Non-pigmented ciliary epithelial cell (primary cell): Measurements from ENCODE around the gene ZNF837.
A peak's percentile ranks its signal among the peaks of the same experiment; 100 is the strongest.
"Not testable (repeated sequence)": the region's sequence is repeated elsewhere in the genome, so short reads cannot be mapped to it uniquely, and the experiment has no call there.

Experiments used
- DNase-seq: peaks from one replicate; pipeline ENCODE4 v3.0.0-alpha.2; 2010; ENCODE audit warnings: low read depth

ZNF837 gene

DNA sequence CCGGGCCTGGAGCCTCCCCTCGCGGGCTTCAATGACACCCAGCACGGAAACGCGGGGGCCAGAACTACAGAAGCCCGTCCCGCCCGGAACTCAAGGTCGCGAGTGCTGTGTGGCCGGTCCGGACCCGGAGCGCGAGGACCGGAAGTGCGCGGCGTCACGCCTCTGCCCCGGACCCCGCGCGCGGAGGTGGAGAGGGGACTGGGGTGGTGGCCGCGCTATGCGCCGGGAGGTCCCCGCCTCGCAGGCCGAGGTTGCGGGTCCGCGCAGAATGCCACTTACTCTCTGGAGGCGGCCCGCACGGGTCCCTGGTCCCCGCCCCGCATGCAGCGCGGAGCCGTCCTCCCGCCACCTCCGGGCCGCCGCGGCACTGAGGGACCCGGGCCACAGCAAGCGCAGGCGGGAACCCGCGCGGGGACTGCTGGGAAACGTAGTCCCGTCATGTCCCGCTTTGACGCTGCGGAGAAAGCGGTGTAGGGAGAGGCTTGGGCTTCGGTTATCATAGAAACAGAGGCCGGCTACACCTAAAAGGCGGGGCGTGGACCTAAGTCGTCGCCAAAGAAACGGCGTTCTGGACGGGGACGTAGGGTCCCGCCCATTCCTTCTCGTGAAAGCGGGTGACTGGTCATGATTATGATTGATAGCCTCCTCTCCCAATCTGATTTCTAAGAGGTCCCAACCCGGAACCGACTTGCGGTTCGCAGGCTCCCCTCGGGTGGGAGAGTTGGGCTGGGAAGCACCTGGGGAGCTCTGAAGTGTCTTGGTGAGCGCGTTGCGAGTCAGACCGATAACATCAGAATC, at the start of gene ZNF837:
Gene ZNF837 (minus strand): TSS at position 369 of the 798 bp plus-strand sequence. CDS start 11,698 bp downstream, outside the sequence.
- DNase-seq = peak; percentile 100

DNA sequence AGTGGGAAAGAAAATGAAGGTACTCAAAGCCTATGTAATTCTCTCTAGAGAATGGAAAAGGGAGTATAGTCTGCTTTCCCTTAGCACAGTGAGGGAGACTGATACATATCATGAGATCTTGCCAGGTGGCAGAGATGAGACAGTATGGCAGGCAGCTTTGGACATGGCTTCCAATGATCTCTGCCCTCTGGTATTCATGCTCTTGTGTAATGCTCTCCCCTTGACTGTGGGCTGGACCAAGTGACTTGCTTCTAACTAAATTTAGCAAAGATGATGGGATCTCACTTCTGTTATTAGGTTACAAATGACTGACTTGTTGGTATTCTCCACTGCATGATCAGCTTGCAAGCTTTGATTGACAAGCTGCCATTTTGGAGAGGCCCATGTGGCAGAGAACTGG, 48.9 kb upstream of the ZNF837 start:
- DNase-seq = no peak

DNA sequence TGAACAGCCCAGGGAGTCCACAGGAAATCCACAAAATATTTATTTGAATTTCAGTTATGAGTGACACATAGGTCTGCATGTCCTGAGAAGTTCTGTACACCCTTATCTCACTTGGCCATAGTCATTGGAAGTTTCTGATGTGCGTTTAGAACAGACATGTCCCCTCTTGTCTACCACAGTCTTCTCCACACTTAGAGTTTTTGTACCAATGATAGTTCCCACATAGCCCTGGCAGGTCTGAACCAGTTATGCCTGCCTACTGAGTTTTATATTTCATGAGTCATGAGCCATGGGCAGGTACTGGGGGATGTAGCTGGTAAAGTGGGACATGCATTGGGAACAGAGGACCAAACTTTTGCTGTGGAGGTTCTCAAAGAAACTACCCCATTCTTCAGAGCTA, 47.8 kb upstream of the ZNF837 start:
- no peak for DNase-seq

DNA sequence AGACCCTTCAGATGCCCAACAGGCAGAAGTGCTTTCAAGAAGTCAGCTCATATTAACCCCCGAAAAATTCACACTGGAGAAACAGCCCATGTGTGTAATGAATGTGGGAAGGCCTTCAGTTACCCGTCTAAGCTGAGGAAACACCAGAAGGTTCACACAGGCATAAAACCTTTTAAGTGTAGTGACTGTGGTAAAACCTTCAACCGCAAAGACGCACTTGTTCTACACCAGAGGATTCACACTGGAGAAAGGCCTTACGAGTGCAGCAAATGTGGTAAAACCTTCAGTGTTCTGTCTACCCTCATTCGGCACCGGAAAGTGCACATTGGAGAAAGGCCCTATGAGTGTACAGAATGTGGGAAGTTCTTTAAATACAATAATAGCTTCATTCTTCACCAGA, 36.2 kb upstream of the ZNF837 start:
- no peak for DNase-seq

DNA sequence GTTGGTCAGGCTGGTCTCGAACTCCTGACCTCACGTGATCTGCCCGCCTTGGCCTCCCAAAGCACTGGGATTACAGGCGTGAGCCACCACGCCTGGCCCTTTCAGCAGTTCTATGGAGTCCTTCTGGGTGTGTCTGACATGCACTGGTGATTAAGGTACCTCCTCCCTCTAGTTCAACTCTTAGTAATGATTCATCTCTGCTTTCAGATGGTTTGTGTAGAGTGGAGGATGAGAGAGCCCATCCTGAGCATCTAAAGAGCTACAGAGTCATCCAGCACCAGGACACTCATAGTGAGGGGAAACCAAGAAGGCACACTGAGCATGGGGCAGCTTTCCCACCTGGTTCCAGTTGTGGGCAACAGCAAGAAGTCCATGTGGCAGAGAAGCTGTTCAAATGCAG, 35.8 kb upstream of the ZNF837 start:
- DNase-seq = no peak

DNA sequence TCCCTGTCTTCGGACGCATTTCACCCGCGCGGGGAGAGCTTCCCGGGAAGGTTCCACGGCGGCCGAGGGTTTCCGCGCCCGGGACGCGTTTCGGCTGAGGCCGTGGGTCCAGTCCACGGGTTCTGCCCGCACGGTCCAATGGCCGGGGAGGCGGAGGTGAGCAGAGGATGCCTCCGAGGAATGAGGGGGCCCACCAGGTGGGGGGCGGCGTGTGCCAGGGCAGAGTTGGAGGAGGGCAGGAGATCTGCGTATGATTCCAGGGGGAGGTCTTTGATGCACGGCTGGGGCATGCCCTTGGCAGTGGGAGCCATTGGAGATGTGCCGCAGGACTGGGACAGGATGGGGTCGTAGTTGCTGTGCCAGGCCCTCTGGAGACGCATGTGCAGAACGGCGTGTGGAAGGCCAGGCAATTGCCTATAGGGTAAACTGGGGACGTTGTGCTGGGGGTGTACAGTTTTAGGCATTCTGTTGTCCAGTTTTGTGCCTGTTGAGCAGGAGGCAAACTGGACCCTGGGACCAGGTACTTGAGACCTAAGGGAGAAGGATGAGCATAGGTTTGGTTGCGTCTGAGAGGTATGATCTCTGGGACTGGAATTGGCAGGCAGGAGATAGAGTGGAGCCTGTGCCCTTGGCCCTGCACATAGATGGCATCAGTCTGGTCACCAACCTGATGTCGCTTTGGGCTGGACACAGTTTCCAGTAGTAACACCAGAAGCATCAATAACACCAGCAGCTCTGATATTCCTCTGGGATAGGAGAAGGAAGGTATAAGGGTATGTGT, 28.4 kb upstream of the ZNF837 start:
- no peak for DNase-seq

DNA sequence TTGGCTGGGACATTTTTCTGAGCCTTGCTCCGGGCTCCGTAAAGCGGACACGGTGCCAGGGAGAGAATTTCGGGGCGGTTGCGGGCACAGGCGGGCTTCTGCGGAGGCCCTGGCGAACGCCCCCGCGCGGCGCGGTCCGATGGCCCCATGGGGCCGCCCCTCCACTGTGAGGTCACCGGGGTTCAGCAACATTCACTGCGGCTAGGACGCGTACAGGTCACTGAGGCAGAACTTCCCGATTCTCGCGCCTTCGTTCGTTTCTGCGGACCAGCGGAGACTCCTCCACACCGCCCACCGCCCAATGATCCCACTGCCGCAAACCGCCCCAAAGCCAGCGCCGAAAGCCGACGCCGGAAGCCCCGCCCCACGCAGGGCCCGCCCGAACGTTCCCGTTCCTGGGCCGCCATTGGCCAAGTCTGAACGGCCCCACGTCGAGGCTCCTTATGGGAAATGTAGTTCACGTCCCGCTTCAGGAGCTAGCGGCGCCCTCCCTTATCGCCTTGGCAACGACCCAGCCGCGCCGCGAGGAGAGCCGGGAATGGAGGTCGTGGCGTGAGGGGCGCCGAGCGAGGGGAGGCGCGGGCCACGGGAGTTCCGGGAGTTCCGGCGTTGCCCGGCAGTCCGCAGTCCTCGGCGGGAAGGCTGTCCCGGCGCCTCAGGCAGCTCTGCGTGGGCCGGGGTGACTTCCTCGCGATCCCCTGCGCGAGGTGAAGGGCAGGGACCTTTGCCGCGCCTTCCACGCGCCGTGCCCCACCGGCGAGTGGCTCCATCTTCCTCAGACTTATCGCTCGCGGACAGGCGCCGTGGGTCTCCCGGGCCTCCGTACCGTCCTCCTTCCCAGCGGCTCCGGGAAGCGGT, 27.6 kb upstream of the ZNF837 start, which contains the start of gene ZNF584:
Gene ZNF584 (plus strand): TSS at position 498 of the 858 bp plus-strand sequence. CDS start 499 bp downstream, outside the sequence.
- DNase-seq = peak; percentile 51

DNA sequence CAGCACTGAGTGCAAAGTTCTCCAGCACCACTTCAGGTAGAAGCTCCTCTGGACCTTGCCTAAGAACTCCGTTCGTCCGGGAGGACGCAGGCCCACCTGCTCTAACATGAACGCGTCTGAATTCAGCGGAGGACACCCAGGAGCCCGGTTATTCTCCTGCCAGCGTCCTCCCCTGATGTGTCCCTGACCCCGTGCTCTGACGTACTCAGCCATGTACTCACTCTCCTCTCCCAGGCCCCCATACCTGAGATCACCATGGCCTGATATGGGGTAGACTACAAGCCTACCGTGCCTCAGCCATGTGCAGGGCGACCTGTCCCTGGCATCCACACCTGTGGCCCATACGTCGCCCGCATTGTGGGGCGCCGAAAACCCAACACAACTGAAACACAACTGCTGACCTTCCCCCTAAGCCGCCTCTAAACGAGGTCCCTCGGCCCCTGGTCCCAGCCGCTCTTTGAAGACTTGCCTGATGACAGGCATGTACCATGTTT, 26.9 kb upstream of the ZNF837 start:
- no peak for DNase-seq

DNA sequence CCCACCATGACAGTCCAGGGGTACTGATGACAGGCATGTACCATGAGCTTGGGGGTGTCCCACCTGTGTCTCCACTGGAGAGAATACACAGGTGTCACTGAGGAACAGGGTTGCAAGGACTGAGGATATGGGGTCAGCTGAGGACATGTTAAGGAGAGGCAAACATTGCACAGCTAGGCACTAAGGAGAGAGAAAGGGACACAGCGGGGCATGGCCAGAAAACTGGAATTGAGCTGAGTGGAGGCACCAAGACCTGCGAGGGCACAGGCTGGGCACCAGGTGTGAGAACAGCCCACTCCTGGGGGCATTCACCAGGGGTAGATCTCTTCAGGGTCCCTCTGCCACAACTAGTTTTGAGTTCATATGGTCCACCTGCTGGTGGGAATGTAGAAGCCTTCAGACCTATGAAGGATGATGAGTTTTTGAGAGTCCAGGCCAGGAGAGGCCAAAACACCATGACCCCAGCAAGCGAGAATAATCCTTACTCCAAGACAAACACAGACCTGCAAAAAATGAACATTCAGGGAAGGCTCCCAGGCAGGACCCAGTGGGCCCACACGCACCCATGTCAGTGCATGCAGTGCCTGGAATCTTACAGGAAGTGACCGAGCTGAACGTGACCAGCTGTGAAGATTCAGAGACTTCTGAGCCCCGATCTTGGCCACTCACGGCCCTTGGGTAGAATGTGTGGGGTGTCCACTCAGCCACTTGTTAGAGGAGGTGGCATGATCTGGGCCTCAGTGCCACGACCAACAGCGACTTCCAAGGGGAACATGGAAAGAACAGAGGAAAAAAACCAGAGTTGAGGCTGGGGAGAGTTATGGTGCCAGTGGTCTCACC, 26.2 kb upstream of the ZNF837 start:
- no peak for DNase-seq

DNA sequence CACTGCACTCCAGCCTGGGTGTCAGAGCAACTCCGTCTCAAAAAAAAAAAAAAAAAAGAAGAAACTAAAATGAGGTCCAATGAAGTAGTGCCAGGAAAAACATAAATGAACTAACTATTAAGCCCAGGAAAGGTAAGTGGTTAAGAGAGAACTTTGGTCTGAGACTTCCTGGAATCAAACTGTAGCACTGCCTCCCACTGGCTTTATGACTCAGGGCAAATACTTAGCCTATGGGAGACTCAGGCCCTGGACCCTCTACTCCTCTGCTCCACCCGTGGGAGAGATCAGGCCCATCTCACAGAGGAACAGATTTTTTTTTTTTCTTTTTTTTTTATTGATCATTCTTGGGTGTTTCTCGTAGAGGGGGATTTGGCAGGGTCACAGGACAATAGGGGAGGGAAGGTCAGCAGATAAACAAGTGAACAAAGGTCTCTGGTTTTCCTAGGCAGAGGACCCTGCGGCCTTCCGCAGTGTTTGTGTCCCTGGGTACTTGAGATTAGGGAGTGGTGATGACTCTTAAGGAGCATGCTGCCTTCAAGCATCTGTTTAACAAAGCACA, 23.2 kb upstream of the ZNF837 start:
- not testable (repeated sequence) for DNase-seq

DNA sequence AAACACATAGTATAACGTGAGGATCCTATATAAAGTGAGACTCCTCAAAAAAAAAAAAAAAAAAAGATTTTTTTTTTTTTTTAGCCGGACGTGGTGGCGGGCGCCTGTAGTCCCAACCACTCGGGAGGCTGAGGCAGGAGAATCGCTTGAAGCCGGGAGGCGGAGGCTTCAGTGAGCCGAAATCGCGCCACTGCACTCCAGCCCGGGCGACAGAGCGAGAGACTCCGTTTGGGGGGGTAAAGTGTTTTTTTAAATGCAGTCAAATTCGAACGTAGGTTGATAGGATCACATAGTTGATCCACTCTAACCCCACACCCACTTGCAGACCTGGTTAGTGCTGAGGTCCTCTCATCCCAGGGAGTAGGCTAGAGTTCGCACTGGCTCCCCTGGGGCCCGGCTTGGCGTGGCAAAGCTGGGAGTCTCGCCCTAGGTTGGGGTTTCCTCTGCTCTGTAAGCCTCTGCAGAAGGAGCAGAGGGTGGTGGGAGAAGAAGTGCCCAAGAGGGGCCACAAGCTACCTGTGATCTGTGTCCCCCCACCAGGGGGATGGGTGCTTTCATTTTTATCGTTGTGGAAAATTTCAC, 21.1 kb upstream of the ZNF837 start:
- no peak for DNase-seq

DNA sequence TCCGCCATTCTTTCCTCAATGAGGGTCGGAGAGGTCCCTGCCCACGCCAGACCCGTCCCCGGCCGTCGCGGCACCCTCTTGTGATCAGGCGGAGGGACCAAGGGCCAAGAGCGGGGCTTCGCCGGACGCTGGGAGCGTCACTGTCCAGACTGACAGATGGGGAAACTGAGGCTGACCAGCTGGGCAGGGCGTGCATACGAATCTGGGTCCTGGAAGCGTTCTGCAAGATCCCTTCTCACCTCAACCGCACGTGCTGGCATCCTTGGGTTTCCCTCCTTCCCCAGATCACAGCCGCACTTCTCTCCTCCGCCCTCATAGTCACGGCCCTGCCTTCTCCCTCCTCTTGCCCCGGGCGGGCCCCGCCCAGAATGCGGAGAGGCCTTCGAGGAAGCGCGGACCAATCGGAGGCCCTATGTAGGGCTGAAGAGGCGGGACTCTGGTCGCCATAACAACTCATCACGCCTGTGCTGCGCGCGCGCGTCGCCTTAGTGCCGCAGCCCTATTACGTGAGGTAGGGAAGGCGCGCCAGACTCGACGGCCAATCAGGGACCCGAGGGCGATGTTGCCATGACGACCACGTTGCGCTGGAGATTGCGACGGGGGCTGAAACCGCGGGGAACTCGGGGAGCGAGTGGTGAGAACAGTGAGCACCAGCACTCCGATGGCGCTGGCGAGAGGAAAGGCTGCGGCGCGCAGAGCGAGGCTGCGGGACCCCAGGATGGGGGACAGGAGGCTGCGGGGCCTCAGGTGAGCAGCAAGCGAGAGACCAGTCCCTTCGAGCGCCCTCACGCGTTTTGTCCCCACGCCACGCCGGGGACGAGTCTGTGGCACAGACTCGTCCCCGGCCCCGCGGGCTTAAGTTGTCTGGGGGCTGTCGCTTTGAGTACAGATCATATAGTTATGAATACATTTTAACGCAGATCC, 20.3 kb upstream of the ZNF837 start:
- peak; percentile 96 for DNase-seq

DNA sequence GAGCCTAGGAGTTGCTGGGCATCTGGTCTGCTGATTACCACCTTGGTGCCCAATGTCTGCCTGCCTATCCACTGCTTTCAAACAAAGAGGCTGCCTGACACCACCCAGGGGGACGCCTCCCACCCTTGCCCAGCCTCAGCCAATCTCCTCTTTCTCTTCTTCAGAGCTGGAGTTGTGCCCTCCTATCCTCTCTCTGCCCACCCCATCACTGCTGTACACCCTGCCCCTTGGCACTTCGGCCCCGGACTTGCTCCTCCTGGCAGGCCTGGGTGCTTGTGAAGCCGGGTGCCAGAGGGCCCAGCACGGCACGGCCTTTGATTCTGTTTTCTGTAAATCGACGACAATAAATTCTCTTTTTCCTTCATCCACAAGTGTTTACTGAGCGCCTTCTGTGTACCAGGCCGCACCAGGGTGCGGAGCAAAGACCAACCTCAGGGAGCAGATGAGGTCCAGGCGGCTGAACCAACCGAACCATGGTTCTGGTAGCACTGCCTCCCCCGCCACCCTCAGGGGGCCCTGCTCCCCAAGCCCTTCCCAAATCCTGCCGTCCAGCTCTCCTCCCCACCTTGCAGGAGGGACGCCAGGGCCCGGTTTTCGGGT, 19.6 kb upstream of the ZNF837 start:
- DNase-seq = no peak

DNA sequence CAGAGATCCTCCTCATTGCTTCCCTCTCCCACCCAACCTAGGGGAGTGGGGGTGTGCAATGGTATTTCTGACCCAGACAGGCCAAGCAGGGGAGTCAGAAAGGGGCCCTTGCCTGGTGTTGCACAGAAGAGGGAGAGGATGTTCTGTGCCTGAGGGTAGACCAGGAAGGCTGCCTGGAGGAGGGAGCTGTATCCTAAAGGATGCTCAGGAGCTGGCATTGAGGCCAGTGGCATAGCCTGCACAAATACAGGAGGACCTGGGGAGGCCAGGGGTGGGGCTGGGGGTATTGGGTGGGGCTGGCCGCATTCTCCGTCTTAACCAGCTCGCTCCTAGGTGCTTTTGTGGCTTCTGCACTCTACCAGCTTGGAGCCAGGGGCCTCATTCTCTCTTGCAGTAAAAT, 19.1 kb upstream of the ZNF837 start:
- no peak for DNase-seq

DNA sequence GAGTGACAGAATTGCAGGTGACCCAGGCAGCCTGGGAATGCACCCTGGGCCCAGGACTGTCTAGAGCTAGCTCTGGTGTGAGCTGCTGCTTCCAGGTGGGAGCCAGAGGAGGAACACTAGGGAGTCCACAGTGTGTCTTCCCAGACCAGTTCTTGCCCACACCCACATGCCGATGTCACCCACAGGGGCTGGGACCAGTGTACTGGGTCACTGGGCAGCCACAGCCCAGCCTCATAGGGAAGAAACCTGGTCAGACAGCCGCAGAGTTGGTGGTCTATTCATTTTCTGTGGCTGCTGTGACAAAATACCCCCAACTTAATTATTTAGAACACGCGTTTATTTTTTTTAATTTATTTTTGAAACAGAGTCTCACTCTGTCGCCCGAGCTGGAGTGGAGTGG, 17.7 kb upstream of the ZNF837 start:
- no peak for DNase-seq

DNA sequence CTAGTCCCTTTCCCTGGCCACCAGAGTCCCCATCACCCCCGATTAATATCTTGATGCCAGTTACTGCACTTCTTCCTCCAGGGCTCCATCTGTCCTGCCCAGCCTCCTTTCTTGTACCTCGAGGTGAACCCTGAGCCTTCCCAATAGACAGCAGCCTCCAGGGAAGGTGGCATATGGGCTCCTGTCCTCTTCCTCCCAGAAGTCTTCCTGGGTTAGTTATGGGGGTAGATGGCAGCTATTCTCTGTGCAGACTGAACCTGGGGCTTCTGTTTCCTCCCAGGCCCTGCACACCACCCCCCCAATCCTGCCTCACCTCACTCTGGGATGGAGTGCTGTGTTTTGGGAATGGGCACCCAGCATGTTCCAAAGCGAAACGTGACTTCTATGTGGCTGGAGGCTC, 17.3 kb upstream of the ZNF837 start:
- no peak for DNase-seq

DNA sequence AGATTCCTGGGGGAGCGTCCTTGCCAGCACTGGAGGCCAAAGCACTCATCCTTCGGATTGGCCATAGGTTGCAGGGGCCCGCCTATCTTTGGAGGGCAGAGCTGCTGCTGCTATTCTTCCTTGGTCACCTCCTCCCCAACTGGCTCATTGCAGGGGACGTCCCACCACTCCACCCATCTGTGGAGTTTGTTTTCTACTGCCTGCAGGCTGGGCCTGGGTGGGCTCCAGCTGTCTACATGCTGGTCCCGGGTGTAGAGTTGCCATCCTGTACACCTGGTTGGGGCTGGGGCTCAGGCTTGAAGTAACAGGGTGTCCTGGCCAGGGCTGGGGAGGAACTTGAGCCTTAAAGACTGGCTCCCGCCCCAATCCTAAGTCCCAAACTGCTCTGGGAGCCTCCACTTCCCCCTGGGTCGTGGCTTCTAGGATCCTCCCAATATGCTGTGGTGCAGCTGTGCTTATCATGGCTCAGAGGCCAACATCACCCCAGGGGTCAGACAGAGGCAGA, 16.8 kb upstream of the ZNF837 start:
- DNase-seq = no peak

DNA sequence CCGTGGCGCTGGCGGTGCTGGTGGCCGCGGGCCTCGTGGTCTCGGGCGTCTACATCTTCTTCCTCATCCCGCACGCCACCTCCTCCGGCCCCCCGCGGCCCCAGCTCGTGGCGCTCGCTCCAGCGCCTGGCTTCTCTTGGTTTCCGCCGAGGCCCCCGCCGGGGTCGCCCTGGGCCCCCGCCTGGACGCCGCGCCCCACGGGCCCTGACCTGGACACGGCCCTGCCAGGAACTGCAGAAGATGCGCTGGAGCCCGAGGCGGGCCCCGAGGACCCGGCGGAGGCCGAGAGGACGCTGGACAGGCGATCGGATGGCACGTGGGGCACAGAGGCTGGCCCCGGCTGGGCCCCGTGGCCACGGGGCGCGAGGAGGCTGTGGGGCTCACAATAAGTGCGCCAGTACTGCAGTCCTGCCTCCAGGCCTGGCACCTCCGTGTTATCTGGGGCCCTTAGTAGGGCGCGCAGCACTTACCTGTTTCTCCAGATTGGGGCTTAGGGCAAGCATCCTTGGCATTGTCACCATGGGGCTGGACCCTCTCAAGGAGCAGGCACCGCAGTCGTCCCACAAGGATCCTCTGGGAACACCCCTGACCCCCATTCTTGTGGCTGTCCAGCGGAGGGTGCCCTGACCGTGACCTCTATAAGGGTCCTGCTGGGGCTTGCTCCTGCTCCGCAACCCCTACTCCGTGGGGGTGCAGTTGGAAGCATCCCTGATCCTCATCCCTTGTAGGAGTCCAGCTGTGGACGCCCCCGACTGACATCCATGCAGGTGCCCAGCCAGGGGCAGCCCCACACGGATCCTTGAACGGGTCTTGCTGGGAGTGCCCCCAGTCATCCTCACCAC, 16.1 kb upstream of the ZNF837 start:
- no peak for DNase-seq
